HepG2 (cell line): ENCODE measurements around the gene ERFL. TPM values are rescaled to one million over a fixed set of nuclear protein-coding genes. Genes with fewer than 3 reads are reported as not detected.
A peak's percentile ranks its signal among the peaks of the same experiment; 100 is the strongest.

Experiments
- ATAC-seq: fragments of 200-7000 bp; cut with Tn5 transposase; 3 replicates; pipeline ENCODE4 v1.9.1; 2020; ENCODE audit warnings: mild to moderate bottlenecking, moderate library complexity
- BruUV-seq: library from RNA; stranded (reverse); fragments of 400-500 nt; replicated peaks from 2 replicates; lab custom pipeline; 2021; lab: Mats Ljungman, UMichigan
- CTCF ChIA-PET: fragments of 300-600 bp; formaldehyde crosslinking; extraction: SDS; loops from one replicate; lab custom pipeline; 2021; ENCODE audit warnings: low total read pairs, inconsistent platforms, low intra/inter-chr PET ratio; lab: Yijun Ruan, JAX
- POLR2A ChIA-PET: fragments of 350-600 bp; sonication (Branson Sonifier 250); formaldehyde crosslinking; loops from one replicate; lab custom pipeline; 2020; ENCODE audit warnings: antibody characterized with exemption, inconsistent platforms; lab: Yijun Ruan, JAX
- DNase-seq: peaks from one replicate; pipeline ENCODE4 v3.0.0-alpha.2; 2015; ENCODE audit warnings: low spot score
- FAIRE-seq: peaks from 3 replicates; lab custom pipeline; 2011; peaks lifted over from hg19 to GRCh38; lab: Jason Lieb, UNC
- H2AFZ ChIP-seq: one replicate; pipeline ENCODE4 v1.6.1; 2011; ENCODE audit warnings: low read length, inconsistent platforms
- H3K27ac ChIP-seq: fragments of 300-600 bp; 3 replicates; pipeline ENCODE4 v1.8.0; 2011; ENCODE audit warnings: mixed run types, mild to moderate bottlenecking, mixed read lengths, low read length, inconsistent platforms; ENCODE audit not compliant: insufficient read depth; ENCODE audit errors: extremely low read length
- H3K27me3 ChIP-seq, 2 experiments: fragments of 200-600 bp in 1 of 2; 2 replicates in 1 of 2; 3 replicates in 1 of 2; pipeline versions ENCODE4 v1.6.0 to v1.8.0; 2011; ENCODE audit warnings: low read length in 2 of 2, mild to moderate bottlenecking in 2 of 2, moderate library complexity in 2 of 2, inconsistent platforms in 1 of 2; ENCODE audit not compliant: insufficient read depth in 2 of 2, control insufficient read depth in 1 of 2
- H3K36me3 ChIP-seq, 2 experiments: fragments of 200-600 bp in 1 of 2; replicated peaks in 1 of 2; 2 replicates in 1 of 2; 3 replicates in 1 of 2; pipeline versions ENCODE4 v1.5.1 to v1.8.0; 2011; ENCODE audit warnings: low read length in 2 of 2, inconsistent platforms in 1 of 2; ENCODE audit not compliant: insufficient read depth in 2 of 2, control insufficient read depth in 1 of 2
- H3K4me1 ChIP-seq: 2 replicates; pipeline ENCODE4 v1.5.1; 2012; ENCODE audit warnings: low read length, inconsistent platforms; ENCODE audit not compliant: insufficient read depth
- H3K4me2 ChIP-seq: 2 replicates; pipeline ENCODE4 v1.6.0; 2011; ENCODE audit warnings: low read depth, low read length, inconsistent platforms
- H3K4me3 ChIP-seq, 3 experiments: fragments of 200-600 bp in 1 of 3; sonication (generic), shearing (Covaris generic) in 1 of 3; replicated peaks in 1 of 3; 2 replicates each; pipeline ENCODE4 v1.5.1; 2011 to 2016; ENCODE audit warnings: low read length in 3 of 3, inconsistent platforms in 2 of 3, low read depth in 2 of 3, mild to moderate bottlenecking in 2 of 3, control low read depth in 1 of 3, mixed read lengths in 1 of 3; ENCODE audit not compliant: insufficient read depth in 1 of 3
- H3K79me2 ChIP-seq: one replicate; pipeline ENCODE4 v1.6.1; 2011; ENCODE audit warnings: low read length, inconsistent platforms; ENCODE audit not compliant: insufficient read depth
- H3K9ac ChIP-seq: 2 replicates; pipeline ENCODE4 v1.6.0; 2011; ENCODE audit warnings: mild to moderate bottlenecking, low read depth, low read length, inconsistent platforms; ENCODE audit not compliant: insufficient read depth
- H3K9me3 ChIP-seq: 2 replicates; pipeline ENCODE4 v1.5.1; 2012; ENCODE audit warnings: mild to moderate bottlenecking, low read length
- H4K20me1 ChIP-seq: 2 replicates; pipeline ENCODE4 v1.6.0; 2011; ENCODE audit warnings: inconsistent platforms, mild to moderate bottlenecking, low read length, moderate library complexity; ENCODE audit not compliant: insufficient read depth
- ARID5B ChIP-seq: IDR thresholded peaks from 2 replicates; pipeline ENCODE4 v1.4.0; 2020; ENCODE audit warnings: mild to moderate bottlenecking, missing genetic modification reagents
- CCAR2 ChIP-seq: fragments of 200-400 bp; formaldehyde crosslinking; optimal IDR thresholded peaks from 2 replicates; pipeline ENCODE3; 2018; ENCODE audit warnings: low read depth, mild to moderate bottlenecking, low read length, moderate library complexity
- CSRNP2 ChIP-seq: sonication (generic); formaldehyde crosslinking; conservative IDR thresholded peaks from 2 replicates; pipeline ENCODE4 v1.8.0; 2022; ENCODE audit warnings: low read depth, missing genetic modification reagents
- KDM6A ChIP-seq: IDR thresholded peaks from 2 replicates; pipeline ENCODE4 v1.6.1; 2016; ENCODE audit warnings: low read depth
- MAF1 ChIP-seq: sonication (generic); formaldehyde crosslinking; IDR thresholded peaks from 2 replicates; pipeline ENCODE4 v1.5.0; 2020; ENCODE audit warnings: missing genetic modification reagents, borderline replicate concordance
- MNT ChIP-seq: fragments of 450-650 bp; IDR thresholded peaks from 2 replicates; pipeline ENCODE4 v1.6.1; 2016
- NR0B2 ChIP-seq: sonication (generic); formaldehyde crosslinking; IDR thresholded peaks from 2 replicates; pipeline ENCODE4 v1.4.0; 2020; ENCODE audit warnings: mild to moderate bottlenecking, missing genetic modification reagents
- NR2C2 ChIP-seq: sonication (generic); formaldehyde crosslinking; IDR thresholded peaks from 2 replicates; pipeline ENCODE4 v1.4.0; 2020; ENCODE audit warnings: missing genetic modification reagents, mild to moderate bottlenecking, moderate library complexity, borderline replicate concordance
- PBX2 ChIP-seq: IDR thresholded peaks from 2 replicates; pipeline ENCODE4 v1.6.1; 2016; ENCODE audit warnings: control low read depth
- RFX1 ChIP-seq: fragments of 450-650 bp; IDR thresholded peaks from 2 replicates; pipeline ENCODE4 v1.6.1; 2017
- ZBTB1 ChIP-seq: sonication (generic); formaldehyde crosslinking; IDR thresholded peaks from 2 replicates; pipeline ENCODE4 v1.4.0; 2020; ENCODE audit warnings: missing genetic modification reagents, borderline replicate concordance
- ZNF333 ChIP-seq: sonication (generic); formaldehyde crosslinking; IDR thresholded peaks from 2 replicates; pipeline ENCODE4 v1.4.0; 2020; ENCODE audit warnings: mild to moderate bottlenecking, missing genetic modification reagents, borderline replicate concordance
- ZNF629 ChIP-seq: sonication (generic); formaldehyde crosslinking; conservative IDR thresholded peaks from 2 replicates; pipeline ENCODE4 v1.5.0; 2020; ENCODE audit warnings: missing genetic modification reagents
- WGBS: methylation state at CpG from one replicate; pipeline ENCODE4 v1.1.6; 2017; ENCODE audit warnings: low lambda C conversion rate; 5-methylcytosine and 5-hydroxymethylcytosine counted together
- in situ Hi-C: cut with HindIII; loops from 2 replicates; pipeline ENCODE4 v1.10.0; 2017; ENCODE audit warnings: low pct_unique_long_range_greater_than_20kb; ENCODE audit not compliant: extremely low pct_ligation_motif_present
- intact Hi-C: fragments of 100-400 bp; cut with micrococcal nuclease; formaldehyde crosslinking; loops from one replicate; pipeline ENCODE4 v1.10.0; 2022; ENCODE audit not compliant: unreplicated experiment
- polyA plus RNA-seq, 8 experiments: library from polyadenylated mRNA; depleted of rRNA in 3 of 8; stranded (reverse) in 7 of 8; unstranded in 1 of 8; fragments of >200 nt; fragmentation: Illumina TruSeq in 4 of 8; extraction: Trizol in 4 of 8; gene quantifications; 2 replicates each; pipeline versions ENCODE4 v1.2.1 to v1.2.3, GENCODE V29; 2011 to 2016; ENCODE audit warnings: low read depth in 4 of 8, missing spikeins in 1 of 8, mixed read lengths in 1 of 8; ENCODE audit not compliant: insufficient read depth in 1 of 8
- total RNA-seq, 5 experiments: library from RNA; depleted of rRNA; stranded (reverse); fragments of >200 nt; fragmentation: Illumina TruSeq; extraction: Trizol; gene quantifications; 2 replicates each; pipeline ENCODE4 v1.2.3, GENCODE V29; 2016; ENCODE audit warnings: low read depth in 1 of 5

The ERFL gene
- total and polyA plus RNA-seq, 2 of the 13 experiments (the other 11 are each of a cell fraction or from before 2014, with no cell fraction given) = not detected

- H2AFZ ChIP-seq = no peak overlapping the region
- H3K27ac ChIP-seq = no peak overlapping the region
- FAIRE-seq (no peak), DNase-seq (no peak), ATAC-seq (no peak)
- no peak overlapping the region for H3K9ac ChIP-seq
- no peaks in the 10 kb centered on the region for H3K9me3 ChIP-seq
- H3K4me3 ChIP-seq = no peak overlapping the region
- peaks cover 7 to 70% of the 10 kb centered on the region in 2 experiments for H3K27me3 ChIP-seq
- no peaks in the 10 kb centered on the region for H3K36me3 ChIP-seq
- intact Hi-C loops = no loop called here
- ChIA-PET POLR2A (no interaction called here), CTCF (no interaction called here)
- H3K4me2 ChIP-seq = no peak overlapping the region
- WGBS = 17% methylated on average over 13 of the region's 13 CpGs
- H4K20me1 ChIP-seq = no peaks in the 10 kb centered on the region
- no peaks in the 10 kb centered on the region for H3K79me2 ChIP-seq
- in situ Hi-C loops = no loop called here
- peaks cover 9% of the 10 kb centered on the region for H3K4me1 ChIP-seq
- BruUV-seq = no TSS peak
- TF ChIP-seq NR0B2 (CRISPR knock-in tag) = no peak
- TF ChIP-seq CSRNP2 = no peak
- TF ChIP-seq PBX2 = no peak
- peak; percentile 83 for TF ChIP-seq ZNF629 (CRISPR knock-in tag)
- TF ChIP-seq ARID5B = no peak
- TF ChIP-seq NR2C2 (CRISPR knock-in tag) = no peak
- TF ChIP-seq KDM6A (CRISPR knock-in tag) = no peak
- no peak for TF ChIP-seq ZNF333 (CRISPR knock-in tag)
- no peak for TF ChIP-seq MAF1 (CRISPR knock-in tag)
- TF ChIP-seq MNT = peak; percentile 99
- no peak for TF ChIP-seq RFX1
- TF ChIP-seq ZBTB1 (CRISPR knock-in tag) = no peak
- no peak for TF ChIP-seq CCAR2
Measured at GRCh38 chr19:41924151-41925145, 3.8 kb downstream of the ERFL start.
